ENCODE measurements around the gene TPP2.

DNA sequence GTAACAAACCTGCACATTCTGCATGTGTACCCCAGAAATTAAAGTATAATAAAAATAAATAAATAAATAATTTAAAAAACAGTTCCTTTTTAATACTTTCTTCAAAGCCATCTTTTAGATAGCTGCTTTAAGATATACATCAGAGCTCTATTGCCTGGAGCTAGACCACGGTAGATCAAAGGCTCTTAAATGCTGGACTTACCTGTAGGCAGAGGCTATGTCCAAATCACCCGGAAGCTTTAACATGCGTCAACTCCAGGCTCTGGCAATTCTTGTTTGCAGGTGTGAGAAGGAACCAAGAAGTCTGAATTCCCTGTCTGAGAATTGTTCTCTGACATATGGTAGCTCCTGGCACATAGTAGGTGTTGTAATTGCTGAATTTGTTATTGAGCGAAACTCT, 99.7 kb downstream of the TPP2 start:
- TF ChIP-seq CTCF (conservative IDR thresholded peaks at IDR 0.05), result no peak
- no peak for TF ChIP-seq ZFX (IDR thresholded peaks at IDR 0.05)
